ENCODE measurements around the gene DENND1A.

Gene DENND1A

GRCh38 chr9:123475407-123475806 lies 454.5 kb downstream of the DENND1A start:
- DNase-seq: no peak

GRCh38 chr9:123472862-123473614 lies 456.9 kb downstream of the DENND1A start:
- no peak for DNase-seq

GRCh38 chr9:123471843-123472570 lies 457.9 kb downstream of the DENND1A start:
- DNase-seq: no peak

GRCh38 chr9:123470991-123471770 lies 458.7 kb downstream of the DENND1A start:
- no peak for DNase-seq

- DNase-seq: no peak
These were observed 459.7 kb downstream of the DENND1A start for GRCh38 chr9:123470121-123470782.

GRCh38 chr9:123469282-123469681 lies 460.6 kb downstream of the DENND1A start:
- no peak for DNase-seq

- no peak for DNase-seq
These were observed 461.4 kb downstream of the DENND1A start for GRCh38 chr9:123468541-123468940.

- no peak for DNase-seq
These were observed 464.6 kb downstream of the DENND1A start for GRCh38 chr9:123465304-123465703.

- no peak for DNase-seq
These were observed 469.8 kb downstream of the DENND1A start for GRCh38 chr9:123460091-123460490.

- no peak for DNase-seq
These were observed 472.3 kb downstream of the DENND1A start for GRCh38 chr9:123457583-123457982.

GRCh38 chr9:123456011-123456410 lies 473.9 kb downstream of the DENND1A start:
- no peak for DNase-seq

- no peak for DNase-seq
These were observed 474.7 kb downstream of the DENND1A start for GRCh38 chr9:123455187-123455586.

GRCh38 chr9:123454361-123454760 lies 475.6 kb downstream of the DENND1A start:
- no peak for DNase-seq

GRCh38 chr9:123453831-123454321 lies 476.1 kb downstream of the DENND1A start:
- no peak for DNase-seq

- no peak for DNase-seq
These were observed 476.8 kb downstream of the DENND1A start for GRCh38 chr9:123453076-123453667.

GRCh38 chr9:123450996-123451395 lies 478.9 kb downstream of the DENND1A start:
- no peak for DNase-seq

GRCh38 chr9:123450098-123450770 lies 479.7 kb downstream of the DENND1A start:
- DNase-seq: no peak

GRCh38 chr9:123447934-123448646 lies 481.8 kb downstream of the DENND1A start:
- DNase-seq: no peak

- DNase-seq: no peak
These were observed 483.8 kb downstream of the DENND1A start for GRCh38 chr9:123445981-123446610.

- DNase-seq: no peak
These were observed 484.8 kb downstream of the DENND1A start for GRCh38 chr9:123445116-123445515.

GRCh38 chr9:123441769-123442168 lies 488.2 kb downstream of the DENND1A start:
- no peak for DNase-seq
